Colonic mucosa (tissue), 4 donors: ENCODE results near the gene ENTPD1. TPM values are rescaled to one million over a fixed set of nuclear protein-coding genes. Genes with fewer than 3 reads are reported as not detected.
A peak's percentile ranks its signal among the peaks of the same experiment; 100 is the strongest.
"Not testable (repeated sequence)": the region's sequence is repeated elsewhere in the genome, so short reads cannot be mapped to it uniquely, and the experiment has no call there.

Experiments used
- DNase-seq: peaks from one replicate; pipeline ENCODE4 v3.0.0-alpha.2; 2020
- H3K27ac ChIP-seq: fragments of 200-600 bp; one replicate; pipeline ENCODE4 v1.8.0; 2021
- H3K27me3 ChIP-seq: fragments of 200-600 bp; one replicate; pipeline ENCODE4 v1.8.0; 2021
- H3K36me3 ChIP-seq: fragments of 200-600 bp; one replicate; pipeline ENCODE4 v1.8.0; 2021
- H3K4me1 ChIP-seq: fragments of 200-600 bp; one replicate; pipeline ENCODE4 v1.8.0; 2021; ENCODE audit warnings: mild to moderate bottlenecking
- H3K4me3 ChIP-seq: fragments of 200-600 bp; one replicate; pipeline ENCODE4 v1.8.0; 2021
- H3K9ac ChIP-seq, 2 donors: one replicate each; pipeline ENCODE4 v1.7.0; 2013; ENCODE audit warnings: control low read depth in 2 of 2, low read depth in 2 of 2, low read length in 2 of 2
- H3K9me3 ChIP-seq: fragments of 200-600 bp; one replicate; pipeline ENCODE4 v1.8.0; 2021
- intact Hi-C: fragments of 100-400 bp; cut with DNase I; formaldehyde crosslinking; loops from one replicate; pipeline ENCODE4 v1.14.1; 2022
- total RNA-seq, 2 donors: library from RNA; stranded (reverse); fragmentation: NEBNext Ultra II Directional in 1 of 2; extraction: Animal tissue kit (Norgen Biotek cat#: 25700) in 1 of 2; gene quantifications; one replicate each; pipeline ENCODE4 v1.2.1, GENCODE V29; 2021
- TF ChIP-seq, protein P1 (sequence below): fragments of 200-600 bp; IDR thresholded peaks from one replicate; pipeline ENCODE4 v1.8.0; 2022; ENCODE audit warnings: antibody characterized with exemption, mild to moderate bottlenecking
- donor health status: healthy.
- donor health status: DM: no; HTN: no; CAD: no.
- donor health status: DM: no; HTN: no; CAD: no.

Gene ENTPD1
- total RNA-seq, 2 donors from 2014 or later: 4.5 to 10.8 TPM

DNA sequence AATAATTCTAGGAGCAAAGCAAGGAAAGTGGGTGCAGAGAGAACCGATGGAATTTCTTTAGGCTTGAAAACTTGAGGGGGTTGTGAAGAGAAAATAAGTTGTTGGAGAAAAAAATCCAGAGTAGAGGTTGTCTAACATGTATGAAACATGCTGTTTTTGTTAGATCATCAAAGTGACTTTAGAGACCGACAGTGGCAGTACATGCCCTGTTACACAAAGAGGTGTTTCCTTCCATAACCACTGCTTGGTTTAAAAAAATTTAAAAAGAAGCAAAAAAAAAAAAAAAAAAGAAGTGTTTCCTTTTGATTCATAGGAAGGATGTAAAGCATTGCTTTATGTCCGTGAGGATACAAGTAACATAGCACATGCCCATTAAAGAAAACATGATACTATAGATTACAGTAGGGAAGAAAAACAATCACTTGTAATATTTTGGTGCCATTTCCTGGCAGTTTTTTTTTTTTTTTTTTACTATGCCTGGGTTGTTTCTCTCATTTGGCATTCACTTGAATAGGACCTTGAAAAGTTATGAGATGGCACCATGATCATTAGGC lies 6.1 kb downstream of the ENTPD1 start:
- no peak for DNase-seq
- intact Hi-C loops: no loop called here
- no peaks in the 10 kb centered on the region for H3K36me3 ChIP-seq
- no peak overlapping the region for H3K27ac ChIP-seq
- no peaks in the 10 kb centered on the region for H3K9me3 ChIP-seq
- TF ChIP-seq, protein P1, sequence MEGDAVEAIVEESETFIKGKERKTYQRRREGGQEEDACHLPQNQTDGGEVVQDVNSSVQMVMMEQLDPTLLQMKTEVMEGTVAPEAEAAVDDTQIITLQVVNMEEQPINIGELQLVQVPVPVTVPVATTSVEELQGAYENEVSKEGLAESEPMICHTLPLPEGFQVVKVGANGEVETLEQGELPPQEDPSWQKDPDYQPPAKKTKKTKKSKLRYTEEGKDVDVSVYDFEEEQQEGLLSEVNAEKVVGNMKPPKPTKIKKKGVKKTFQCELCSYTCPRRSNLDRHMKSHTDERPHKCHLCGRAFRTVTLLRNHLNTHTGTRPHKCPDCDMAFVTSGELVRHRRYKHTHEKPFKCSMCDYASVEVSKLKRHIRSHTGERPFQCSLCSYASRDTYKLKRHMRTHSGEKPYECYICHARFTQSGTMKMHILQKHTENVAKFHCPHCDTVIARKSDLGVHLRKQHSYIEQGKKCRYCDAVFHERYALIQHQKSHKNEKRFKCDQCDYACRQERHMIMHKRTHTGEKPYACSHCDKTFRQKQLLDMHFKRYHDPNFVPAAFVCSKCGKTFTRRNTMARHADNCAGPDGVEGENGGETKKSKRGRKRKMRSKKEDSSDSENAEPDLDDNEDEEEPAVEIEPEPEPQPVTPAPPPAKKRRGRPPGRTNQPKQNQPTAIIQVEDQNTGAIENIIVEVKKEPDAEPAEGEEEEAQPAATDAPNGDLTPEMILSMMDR: no peak
- H3K27me3 ChIP-seq: no peaks in the 10 kb centered on the region
- H3K4me3 ChIP-seq: no peak overlapping the region
- H3K4me1 ChIP-seq: no peaks in the 10 kb centered on the region
- H3K9ac ChIP-seq: peak overlapping the region in 1 of 2 donors; percentile 14

DNA sequence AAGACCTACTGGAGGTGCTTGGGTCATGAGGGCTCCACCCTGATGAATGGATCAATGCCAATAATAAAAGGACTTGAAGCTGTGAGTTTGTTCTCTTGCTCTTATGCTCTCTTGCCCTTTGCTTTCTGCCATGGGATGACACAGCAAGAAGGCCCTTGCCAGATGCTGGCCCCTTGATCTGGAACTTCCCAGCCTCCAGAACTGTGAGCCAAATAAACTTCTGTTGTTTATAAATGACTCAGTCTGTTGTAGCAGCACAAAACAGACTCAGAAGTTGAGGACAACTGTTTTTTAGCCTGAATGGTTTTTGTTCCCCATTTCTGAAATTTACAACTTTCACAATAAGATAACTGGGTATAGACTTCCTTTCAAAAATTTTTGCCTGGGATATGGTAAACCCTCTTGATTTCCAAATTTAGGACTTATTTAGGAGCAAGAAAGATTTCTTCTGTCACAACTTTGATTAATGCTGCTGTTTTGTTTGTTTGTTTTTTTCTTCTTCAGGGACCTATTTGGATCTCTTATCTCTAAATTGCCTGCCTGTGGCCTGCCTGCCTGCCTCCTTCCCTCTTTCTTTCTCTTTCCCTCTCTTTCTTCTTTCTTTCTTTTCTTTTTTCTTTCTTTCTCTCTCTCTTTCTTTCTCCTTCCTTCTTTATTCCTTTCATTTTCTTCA lies 12.1 kb downstream of the ENTPD1 start:
- H3K27ac ChIP-seq: no peak overlapping the region
- no peaks in the 10 kb centered on the region for H3K4me1 ChIP-seq
- no peaks in the 10 kb centered on the region for H3K27me3 ChIP-seq
- no peak for DNase-seq
- no peak overlapping the region for H3K9ac ChIP-seq
- H3K9me3 ChIP-seq: no peaks in the 10 kb centered on the region
- H3K36me3 ChIP-seq: no peaks in the 10 kb centered on the region
- TF ChIP-seq, protein P1: no peak
- intact Hi-C loops: no loop called here
- no peak overlapping the region for H3K4me3 ChIP-seq

DNA sequence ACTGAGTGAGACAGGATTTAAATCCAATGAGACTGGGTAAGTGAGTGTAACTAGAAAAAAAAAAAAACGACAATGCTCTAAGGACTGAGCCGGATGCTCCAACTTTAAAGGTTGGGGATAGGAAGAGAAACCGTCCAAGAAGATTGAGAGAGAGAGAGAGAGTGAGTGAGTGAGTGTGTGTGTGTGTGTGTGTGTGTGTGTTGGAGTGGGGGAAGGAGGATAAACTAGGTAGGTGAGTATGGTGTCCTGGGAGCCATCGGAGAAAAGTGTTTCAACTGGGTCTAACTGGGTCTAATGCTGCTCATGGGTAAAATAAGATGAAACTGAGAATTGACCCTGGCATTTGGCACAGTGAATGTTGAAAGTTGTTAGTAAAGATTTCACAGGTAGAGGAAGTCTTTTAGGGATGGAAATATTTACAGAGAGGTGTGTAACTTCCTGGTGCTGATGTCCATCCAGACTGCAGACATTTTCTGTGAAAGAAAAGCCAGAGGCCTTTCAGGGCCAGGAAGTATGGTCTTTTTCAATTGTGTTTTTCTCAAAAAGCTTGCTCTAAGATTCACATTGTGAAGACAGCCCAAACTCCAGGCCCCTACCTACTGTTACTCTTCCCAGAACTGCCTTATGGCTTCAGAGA lies 14.2 kb downstream of the ENTPD1 start:
- no peak overlapping the region for H3K9ac ChIP-seq
- intact Hi-C loops: no loop called here
- H3K27ac ChIP-seq: no peak overlapping the region
- TF ChIP-seq, protein P1: no peak
- no peaks in the 10 kb centered on the region for H3K36me3 ChIP-seq
- H3K27me3 ChIP-seq: no peaks in the 10 kb centered on the region
- H3K9me3 ChIP-seq: no peaks in the 10 kb centered on the region
- no peak overlapping the region for H3K4me3 ChIP-seq
- no peak for DNase-seq
- no peaks in the 10 kb centered on the region for H3K4me1 ChIP-seq

DNA sequence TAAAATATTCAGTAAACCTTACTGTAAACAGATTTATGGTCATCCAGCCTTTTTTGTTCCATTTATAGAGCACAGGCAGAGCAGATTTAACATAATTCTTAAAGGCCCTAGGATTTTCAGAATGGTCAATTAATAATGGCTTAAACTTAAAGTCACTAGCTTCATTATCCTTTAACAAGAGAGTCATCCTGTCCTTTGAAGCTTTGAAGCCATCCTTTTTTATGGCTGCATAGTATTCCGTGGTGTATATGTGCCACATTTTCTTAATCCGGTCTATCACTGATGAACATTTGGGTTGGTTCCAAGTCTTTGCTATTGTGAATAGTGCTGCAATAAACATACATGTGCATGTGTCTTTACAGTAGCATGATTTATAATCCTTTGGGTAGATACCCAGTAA lies 17.5 kb downstream of the ENTPD1 start:
- H3K27ac ChIP-seq, H3K36me3 ChIP-seq, H3K4me3 ChIP-seq, H3K9me3 ChIP-seq, H3K9ac ChIP-seq, DNase-seq, H3K4me1 ChIP-seq, intact Hi-C loops, H3K27me3 ChIP-seq: not testable (repeated sequence)

DNA sequence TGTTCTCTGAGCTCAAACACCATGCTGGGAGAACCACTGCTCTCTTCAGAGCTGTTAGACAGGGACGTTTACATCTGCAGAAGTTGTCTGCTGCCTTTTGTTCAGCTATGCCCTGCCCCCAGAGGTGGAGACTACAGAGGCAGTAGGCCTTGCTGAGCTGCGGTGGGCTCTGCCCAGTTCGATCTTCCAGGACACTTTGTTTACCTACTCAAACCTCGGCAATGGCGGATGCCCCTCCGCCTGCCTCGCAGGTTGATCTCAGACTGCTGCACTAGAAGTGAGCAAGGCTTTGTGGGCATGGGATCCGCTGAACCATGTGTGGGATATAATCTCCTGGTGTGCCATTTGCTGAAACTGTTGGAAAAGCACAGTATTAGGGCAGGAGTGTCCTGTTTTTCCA lies 21.7 kb downstream of the ENTPD1 start:
- DNase-seq, H3K4me3 ChIP-seq, H3K27me3 ChIP-seq, H3K4me1 ChIP-seq, H3K9ac ChIP-seq, H3K27ac ChIP-seq, intact Hi-C loops, H3K9me3 ChIP-seq, H3K36me3 ChIP-seq: not testable (repeated sequence)

DNA sequence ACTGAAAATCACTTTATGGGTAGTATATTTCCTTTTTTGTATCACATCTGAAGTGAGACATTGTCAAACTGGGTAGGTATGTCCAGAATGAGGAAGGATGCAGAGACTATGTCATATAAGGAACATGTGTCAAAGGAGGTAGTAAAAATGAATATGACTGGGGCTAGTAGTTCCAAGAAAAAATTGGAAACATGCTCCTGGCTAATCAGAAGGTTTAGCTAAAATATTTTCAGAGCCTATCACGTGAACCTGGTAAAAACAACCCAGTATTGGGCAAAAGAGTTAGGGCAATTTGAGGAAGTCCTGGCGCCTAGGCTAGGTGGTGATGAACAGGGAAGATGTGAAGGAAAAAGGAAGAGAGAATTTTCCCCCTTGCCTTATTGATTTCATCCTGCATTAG lies 26.4 kb downstream of the ENTPD1 start:
- Histone ChIP-seq H3K9me3 (no peaks in the 10 kb centered on the region), H3K4me3 (no peak overlapping the region), H3K4me1 (no peaks in the 10 kb centered on the region), H3K27me3 (no peaks in the 10 kb centered on the region), H3K9ac (no peak overlapping the region), H3K27ac (no peak overlapping the region), H3K36me3 (no peaks in the 10 kb centered on the region)
- TF ChIP-seq, protein P1: no peak
- no peak for DNase-seq
- intact Hi-C loops: no loop called here
